ENCODE results near the gene FIG4. TPM values are rescaled to one million over a fixed set of nuclear protein-coding genes. Genes with fewer than 3 reads are reported as not detected.
"Not testable (repeated sequence)": the region's sequence is repeated elsewhere in the genome, so short reads cannot be mapped to it uniquely, and the experiment has no call there.

FIG4 gene
- polyA plus RNA-seq, 3 donors = 27.2 to 65.3 (median 53.7) TPM

GRCh38 chr6:109722564-109723254 is 31.6 kb downstream of the FIG4 start:
- Mint-ChIP-seq H3K4me3 (no peak overlapping the region), H3K36me3 (peaks cover 75 to 91% of the 10 kb centered on the region in 2 donors), H3K4me1 (peaks cover 4% of the 10 kb centered on the region), H3K27ac (peak overlapping the region in 2 of 7 donors; percentile 17 to 20), H3K9me3 (peaks cover 0 to 7% (median 3%) of the 10 kb centered on the region in 7 donors), H3K27me3 (ENCODE audit: low read depth in 3 of 3) (peaks cover 0 to 2% (median 1%) of the 10 kb centered on the region in 3 donors)
- no peaks in the 10 kb centered on the region for H3K9me3 ChIP-seq (replicated peaks in 1 of 2; ENCODE audit: control insufficient read depth in 1 of 2, insufficient read depth in 1 of 2, low read length in 2 of 2)
- DNase-seq = no peak
- WGBS (ENCODE audit: insufficient coverage) = 100% methylated on average over 1 of the region's 3 CpGs
- no peak for TF ChIP-seq CTCF (IDR thresholded peaks at IDR 0.05)
- no peak overlapping the region for H3K27ac ChIP-seq (ENCODE audit: low read depth in 1 of 2, low read length in 2 of 2)
- no peaks in the 10 kb centered on the region for H3K27me3 ChIP-seq (ENCODE audit: control insufficient read depth in 2 of 2, insufficient read depth in 2 of 2, low read length in 2 of 2)
- H2AFZ ChIP-seq (ENCODE audit: insufficient read depth, low read depth, low read length, poor library complexity, severe bottlenecking) = no peak overlapping the region
- H3K9ac ChIP-seq (ENCODE audit: insufficient read depth, low read length, poor library complexity, severe bottlenecking) = no peak overlapping the region
- H3K4me3 ChIP-seq (replicated peaks in 1 of 3; ENCODE audit: low read depth in 2 of 3, low read length in 3 of 3) = no peak overlapping the region
- H4K20me1 ChIP-seq (ENCODE audit: insufficient read depth, low read length) = peaks cover 29% of the 10 kb centered on the region
- no peak overlapping the region for H3K4me2 ChIP-seq (replicated peaks; ENCODE audit: extremely low read depth, low read length, poor library complexity, severe bottlenecking)
- H3K36me3 ChIP-seq (replicated peaks in 1 of 2; ENCODE audit: control insufficient read depth in 1 of 2, insufficient read depth in 2 of 2, low read length in 2 of 2) = peaks cover 44 to 76% of the 10 kb centered on the region in 2 donors
- H3K79me2 ChIP-seq (ENCODE audit: insufficient read depth, low read length) = no peaks in the 10 kb centered on the region
- intact Hi-C loops (cut with micrococcal nuclease) = no loop called here
- no peaks in the 10 kb centered on the region for H3K4me1 ChIP-seq (ENCODE audit: control insufficient read depth in 1 of 2, insufficient read depth in 2 of 2, low read length in 2 of 2)

- peaks cover 65 to 83% of the 10 kb centered on the region in 2 donors for H3K36me3 Mint-ChIP-seq
- no CpG with 5 or more reads among the region's 3 CpGs for WGBS (ENCODE audit: insufficient coverage)
- intact Hi-C loops (cut with micrococcal nuclease) = not testable (repeated sequence)
These were observed 34.2 kb downstream of the FIG4 start for GRCh38 chr6:109725250-109725649.

More at GRCh38 chr6:109725250-109725649, 34.2 kb downstream of the FIG4 start:
- H3K4me1 ChIP-seq (ENCODE audit: control insufficient read depth in 1 of 2, insufficient read depth in 2 of 2, low read length in 2 of 2); H3K9me3 Mint-ChIP-seq; H3K27ac ChIP-seq (ENCODE audit: low read depth in 1 of 2, low read length in 2 of 2); H3K4me3 ChIP-seq (replicated peaks in 1 of 3; ENCODE audit: low read depth in 2 of 3, low read length in 3 of 3); DNase-seq; H3K27ac Mint-ChIP-seq; H3K4me2 ChIP-seq (replicated peaks; ENCODE audit: extremely low read depth, low read length, poor library complexity, severe bottlenecking); H2AFZ ChIP-seq (ENCODE audit: insufficient read depth, low read depth, low read length, poor library complexity, severe bottlenecking); H3K9me3 ChIP-seq (replicated peaks in 1 of 2; ENCODE audit: control insufficient read depth in 1 of 2, insufficient read depth in 1 of 2, low read length in 2 of 2); H3K4me1 Mint-ChIP-seq; H3K27me3 Mint-ChIP-seq (ENCODE audit: low read depth in 3 of 3); H3K4me3 Mint-ChIP-seq; H3K9ac ChIP-seq (ENCODE audit: insufficient read depth, low read length, poor library complexity, severe bottlenecking); H3K27me3 ChIP-seq (ENCODE audit: control insufficient read depth in 2 of 2, insufficient read depth in 2 of 2, low read length in 2 of 2); H3K79me2 ChIP-seq (ENCODE audit: insufficient read depth, low read length): not testable (repeated sequence)
- Histone ChIP-seq H3K36me3 (replicated peaks in 1 of 2; ENCODE audit: control insufficient read depth in 1 of 2, insufficient read depth in 2 of 2, low read length in 2 of 2) (peaks cover 33 to 69% of the 10 kb centered on the region in 2 donors), H4K20me1 (ENCODE audit: insufficient read depth, low read length) (peaks cover 25% of the 10 kb centered on the region)
